CD4-positive, alpha-beta T cell treated with Interleukin-17A for 1 hour (primary cell): Measurements from ENCODE around the gene SOWAHA.

Source experiments
- DNase-seq: peaks from one replicate; pipeline ENCODE4 v3.0.0-alpha.2; 2020

Gene SOWAHA

GRCh38 chr5:132859889-132860437, 46.9 kb downstream of the SOWAHA start:
- DNase-seq, result no peak

DNA sequence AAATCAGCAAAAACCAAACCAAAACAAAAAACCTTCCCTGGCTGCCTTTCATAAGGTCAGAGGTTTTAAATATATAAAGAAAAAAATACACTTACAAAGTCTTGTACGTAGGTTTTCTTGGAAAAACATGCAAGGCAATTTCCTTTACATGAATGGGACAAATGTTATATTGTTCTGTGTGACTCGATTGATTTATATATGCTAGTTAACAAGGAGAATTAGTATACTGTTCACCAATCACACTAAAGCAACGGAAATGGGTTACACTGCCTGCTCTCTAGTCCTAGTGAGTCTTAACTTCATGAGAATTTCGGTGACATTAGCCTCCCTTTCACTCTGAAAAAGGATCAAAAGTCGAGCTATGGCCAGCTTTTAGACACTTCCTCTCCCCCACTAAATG, 47.6 kb downstream of the SOWAHA start:
- no peak for DNase-seq

DNA sequence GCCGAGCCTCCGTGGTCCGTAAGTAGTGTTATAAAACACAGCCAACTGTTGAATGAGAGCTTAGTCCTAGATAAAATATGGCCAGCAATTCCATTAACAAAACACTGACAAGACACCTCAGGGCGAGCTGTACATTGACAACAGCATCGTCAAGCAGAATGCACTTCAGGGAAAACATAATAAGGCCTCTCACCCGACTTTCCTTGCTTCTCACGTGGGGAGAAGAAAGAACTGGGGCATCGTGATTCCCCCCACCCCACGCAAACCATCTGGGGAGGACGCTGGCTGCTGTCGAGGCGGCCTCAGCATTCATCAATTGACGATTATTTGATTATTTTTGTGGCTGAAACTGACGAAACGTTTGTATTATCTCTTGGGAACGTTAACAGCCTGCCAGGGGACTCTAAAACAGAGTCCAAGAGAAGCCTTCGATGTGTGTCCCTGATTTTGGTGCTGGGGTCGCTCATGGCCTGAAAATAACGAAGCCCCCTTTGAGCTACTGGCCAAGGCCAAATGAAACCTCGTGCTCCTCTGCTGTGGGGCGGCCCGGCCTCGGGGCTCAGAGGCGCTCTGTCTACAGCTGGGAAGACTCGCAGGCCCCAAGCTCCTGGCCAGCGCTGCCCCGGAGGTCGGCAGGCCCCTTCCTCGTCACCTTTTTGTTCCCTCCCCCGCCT, 52.7 kb downstream of the SOWAHA start:
- DNase-seq, result no peak
